ENCODE data around the gene C12orf54. TPM values are rescaled to one million over a fixed set of nuclear protein-coding genes. Genes with fewer than 3 reads are reported as not detected.
"Not testable (repeated sequence)": the region's sequence is repeated elsewhere in the genome, so short reads cannot be mapped to it uniquely, and the experiment has no call there.

The C12orf54 gene
- polyA plus RNA-seq, 1 donor, result not detected

DNA sequence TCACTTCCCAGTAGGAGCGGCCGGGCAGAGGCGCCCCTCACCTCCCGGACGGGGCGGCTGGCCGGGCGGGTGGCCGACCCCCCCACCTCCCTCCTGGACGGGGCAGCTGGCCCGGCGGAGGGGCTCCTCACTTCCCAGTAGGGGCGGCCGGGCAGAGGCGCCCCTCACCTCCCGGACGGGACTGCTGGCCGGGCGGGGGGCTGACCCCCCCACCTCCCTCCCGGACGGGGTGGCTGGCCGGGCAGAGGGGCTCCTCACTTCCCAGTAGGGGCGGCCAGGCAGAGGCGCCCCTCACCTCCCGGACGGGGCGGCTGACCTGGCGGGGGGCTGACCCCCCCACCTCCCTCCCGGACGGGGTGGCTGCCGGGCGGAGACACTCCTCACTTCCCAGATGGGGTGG lies 18.0 kb downstream of the C12orf54 start:
- H3K4me1 ChIP-seq (ENCODE audit: control insufficient read depth, insufficient read depth, low read length); H3K4me3 ChIP-seq (ENCODE audit: low read length); H3K36me3 ChIP-seq (ENCODE audit: control insufficient read depth, insufficient read depth, low read length); H3K27ac ChIP-seq (ENCODE audit: low read length); H3K27me3 ChIP-seq (ENCODE audit: control insufficient read depth, insufficient read depth, low read length); H3K9me3 ChIP-seq (ENCODE audit: control insufficient read depth, low read depth, low read length); DNase-seq: not testable (repeated sequence)
- WGBS (ENCODE audit: insufficient coverage, low lambda C conversion rate), result no CpG with 5 or more reads among the region's 32 CpGs

DNA sequence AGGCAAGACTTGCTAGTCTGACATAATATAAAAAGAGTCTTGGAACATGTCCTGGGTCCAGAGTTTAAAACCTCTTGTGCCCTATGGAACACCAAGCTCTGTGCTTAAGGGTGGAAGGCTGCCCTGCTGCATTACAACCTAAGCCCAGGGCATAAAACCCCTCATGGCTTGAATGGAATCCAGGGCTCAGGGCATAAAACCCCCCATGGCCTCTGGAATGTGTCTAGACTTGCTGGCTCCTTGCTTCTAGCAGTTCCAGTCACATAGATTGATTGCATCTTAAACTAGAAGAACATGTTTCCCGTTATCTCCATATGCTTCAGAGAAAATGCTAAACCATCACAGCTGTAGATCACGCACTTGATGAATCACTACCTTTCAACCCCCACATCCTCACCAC lies 24.5 kb downstream of the C12orf54 start:
- H3K27me3 ChIP-seq (ENCODE audit: control insufficient read depth, insufficient read depth, low read length); H3K4me3 ChIP-seq (ENCODE audit: low read length); DNase-seq; H3K36me3 ChIP-seq (ENCODE audit: control insufficient read depth, insufficient read depth, low read length); H3K4me1 ChIP-seq (ENCODE audit: control insufficient read depth, insufficient read depth, low read length); H3K27ac ChIP-seq (ENCODE audit: low read length); H3K9me3 ChIP-seq (ENCODE audit: control insufficient read depth, low read depth, low read length): not testable (repeated sequence)
- WGBS (ENCODE audit: insufficient coverage, low lambda C conversion rate), result no CpG with 5 or more reads among the region's 2 CpGs

DNA sequence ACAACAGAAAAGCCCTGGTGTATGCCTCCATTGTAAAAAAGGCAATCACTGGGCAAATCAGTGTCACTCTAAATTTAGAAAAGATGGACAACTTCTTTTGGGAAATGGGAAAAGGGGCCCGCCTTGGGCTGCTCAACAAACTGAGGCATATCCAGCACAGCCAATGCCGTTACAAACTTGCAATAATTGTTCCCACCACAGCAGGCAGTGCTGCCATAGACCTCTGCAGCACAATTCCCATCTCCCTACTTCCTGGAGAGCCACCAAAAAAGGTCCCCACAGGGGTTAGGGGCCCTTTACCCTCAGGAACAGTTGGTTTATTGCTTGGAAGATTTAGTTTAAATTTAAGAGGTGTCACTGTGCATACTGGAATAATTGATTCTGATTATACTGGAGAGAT lies 26.7 kb downstream of the C12orf54 start:
- H3K36me3 ChIP-seq (ENCODE audit: control insufficient read depth, insufficient read depth, low read length), result no peaks in the 10 kb centered on the region
- no peaks in the 10 kb centered on the region for H3K4me1 ChIP-seq (ENCODE audit: control insufficient read depth, insufficient read depth, low read length)
- no peak for DNase-seq
- no peak overlapping the region for H3K4me3 ChIP-seq (ENCODE audit: low read length)
- no CpG with 5 or more reads among the region's 2 CpGs for WGBS (ENCODE audit: insufficient coverage, low lambda C conversion rate)
- no peak overlapping the region for H3K27ac ChIP-seq (ENCODE audit: low read length)
- H3K27me3 ChIP-seq (ENCODE audit: control insufficient read depth, insufficient read depth, low read length), result no peaks in the 10 kb centered on the region
- no peaks in the 10 kb centered on the region for H3K9me3 ChIP-seq (ENCODE audit: control insufficient read depth, low read depth, low read length)

DNA sequence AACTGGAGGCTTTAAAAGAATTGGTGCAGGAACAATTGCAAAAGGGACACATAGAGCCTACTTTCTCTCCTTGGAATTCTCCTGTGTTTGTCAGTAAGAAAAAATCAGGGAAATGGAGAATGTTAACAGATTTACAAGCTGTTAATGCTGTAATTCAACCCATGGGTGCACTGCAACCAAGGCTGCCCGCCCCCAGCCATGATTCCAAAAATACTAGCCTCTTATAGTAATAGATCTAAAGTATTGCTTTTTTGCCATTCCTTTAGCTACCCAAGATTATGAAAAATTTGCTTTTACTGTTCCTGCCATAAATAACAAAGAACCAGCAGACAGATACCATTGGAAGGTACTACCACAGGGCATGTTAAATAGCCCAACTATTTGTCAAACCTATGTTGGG lies 27.8 kb downstream of the C12orf54 start:
- Histone ChIP-seq H3K27me3 (ENCODE audit: control insufficient read depth, insufficient read depth, low read length) (no peaks in the 10 kb centered on the region), H3K27ac (ENCODE audit: low read length) (no peak overlapping the region), H3K4me1 (ENCODE audit: control insufficient read depth, insufficient read depth, low read length) (no peaks in the 10 kb centered on the region), H3K9me3 (ENCODE audit: control insufficient read depth, low read depth, low read length) (no peaks in the 10 kb centered on the region), H3K4me3 (ENCODE audit: low read length) (no peak overlapping the region), H3K36me3 (ENCODE audit: control insufficient read depth, insufficient read depth, low read length) (no peaks in the 10 kb centered on the region)
- 20% methylated on average over 1 of the region's 1 CpG for WGBS (ENCODE audit: insufficient coverage, low lambda C conversion rate)
- no peak for DNase-seq

DNA sequence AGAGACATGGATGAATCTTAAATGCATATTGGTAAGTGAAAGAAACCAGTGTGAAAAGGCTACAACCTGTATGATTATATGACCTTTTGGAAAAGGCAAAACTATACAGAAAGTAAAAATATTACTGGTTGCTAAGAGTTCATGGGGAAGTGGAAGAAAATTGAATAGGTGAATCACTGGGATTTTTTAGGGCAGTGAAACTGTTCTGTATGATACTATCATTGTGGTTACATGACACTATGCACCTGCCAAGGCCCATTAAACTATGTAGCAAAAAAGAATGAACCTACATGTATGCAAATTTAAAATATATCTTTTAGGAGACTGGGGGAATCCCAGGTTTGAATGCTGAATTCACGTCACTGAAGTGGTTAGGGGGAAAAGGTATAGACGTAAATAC lies 30.6 kb downstream of the C12orf54 start:
- no peaks in the 10 kb centered on the region for H3K36me3 ChIP-seq (ENCODE audit: control insufficient read depth, insufficient read depth, low read length)
- H3K4me1 ChIP-seq (ENCODE audit: control insufficient read depth, insufficient read depth, low read length), result no peaks in the 10 kb centered on the region
- H3K4me3 ChIP-seq (ENCODE audit: low read length), result no peak overlapping the region
- no peak overlapping the region for H3K27ac ChIP-seq (ENCODE audit: low read length)
- no peaks in the 10 kb centered on the region for H3K9me3 ChIP-seq (ENCODE audit: control insufficient read depth, low read depth, low read length)
- WGBS (ENCODE audit: insufficient coverage, low lambda C conversion rate), result 100% methylated on average over 2 of the region's 2 CpGs
- no peak for DNase-seq
- no peaks in the 10 kb centered on the region for H3K27me3 ChIP-seq (ENCODE audit: control insufficient read depth, insufficient read depth, low read length)

DNA sequence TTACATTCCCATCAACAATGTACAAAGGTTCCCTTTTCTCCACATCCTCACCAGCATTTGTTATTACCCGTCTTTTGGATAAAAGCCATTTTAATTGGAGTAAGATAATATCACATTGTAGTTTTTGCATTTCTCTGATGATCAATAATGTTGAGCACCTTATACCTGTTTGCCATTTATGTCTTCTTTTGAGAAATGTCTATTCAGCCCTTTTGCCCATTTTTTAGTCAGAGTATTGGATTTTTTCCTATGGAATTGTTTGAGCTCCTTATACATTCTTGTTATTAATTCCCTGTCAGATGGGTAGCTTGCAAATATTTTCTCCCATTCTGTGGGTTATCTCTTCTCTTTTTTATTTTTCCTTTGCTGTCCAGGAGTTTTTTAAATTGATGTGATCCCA lies 32.4 kb downstream of the C12orf54 start:
- Histone ChIP-seq H3K9me3 (ENCODE audit: control insufficient read depth, low read depth, low read length) (no peaks in the 10 kb centered on the region), H3K27ac (ENCODE audit: low read length) (no peak overlapping the region), H3K4me1 (ENCODE audit: control insufficient read depth, insufficient read depth, low read length) (no peaks in the 10 kb centered on the region), H3K27me3 (ENCODE audit: control insufficient read depth, insufficient read depth, low read length) (no peaks in the 10 kb centered on the region), H3K36me3 (ENCODE audit: control insufficient read depth, insufficient read depth, low read length) (no peaks in the 10 kb centered on the region), H3K4me3 (ENCODE audit: low read length) (no peak overlapping the region)
- no peak for DNase-seq
- WGBS (ENCODE audit: insufficient coverage, low lambda C conversion rate), result no CpG with 5 or more reads among the region's 1 CpG

DNA sequence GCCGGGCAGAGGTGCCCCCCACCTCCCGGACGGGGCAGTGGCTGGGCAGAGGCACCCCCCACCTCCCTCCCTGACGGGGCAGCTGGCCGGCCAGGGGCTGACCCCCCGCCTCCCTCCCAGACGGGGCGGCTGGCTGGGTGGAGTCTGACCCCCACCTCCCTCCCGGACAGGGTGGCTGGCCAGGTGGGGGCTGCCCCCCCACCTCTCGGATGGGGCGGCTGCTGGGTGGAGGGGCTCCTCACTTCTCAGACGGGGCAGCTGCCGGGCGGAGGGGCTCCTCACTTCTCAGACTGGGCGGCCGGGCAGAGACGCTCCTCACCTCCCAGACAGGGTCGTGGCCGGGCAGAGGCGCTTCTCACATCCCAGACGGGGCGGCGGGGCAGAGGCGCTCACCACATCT lies 38.1 kb downstream of the C12orf54 start:
- H3K4me3 ChIP-seq (ENCODE audit: low read length); DNase-seq; H3K4me1 ChIP-seq (ENCODE audit: control insufficient read depth, insufficient read depth, low read length); H3K36me3 ChIP-seq (ENCODE audit: control insufficient read depth, insufficient read depth, low read length); H3K9me3 ChIP-seq (ENCODE audit: control insufficient read depth, low read depth, low read length); H3K27me3 ChIP-seq (ENCODE audit: control insufficient read depth, insufficient read depth, low read length); H3K27ac ChIP-seq (ENCODE audit: low read length): not testable (repeated sequence)
- WGBS (ENCODE audit: insufficient coverage, low lambda C conversion rate), result no CpG with 5 or more reads among the region's 24 CpGs

DNA sequence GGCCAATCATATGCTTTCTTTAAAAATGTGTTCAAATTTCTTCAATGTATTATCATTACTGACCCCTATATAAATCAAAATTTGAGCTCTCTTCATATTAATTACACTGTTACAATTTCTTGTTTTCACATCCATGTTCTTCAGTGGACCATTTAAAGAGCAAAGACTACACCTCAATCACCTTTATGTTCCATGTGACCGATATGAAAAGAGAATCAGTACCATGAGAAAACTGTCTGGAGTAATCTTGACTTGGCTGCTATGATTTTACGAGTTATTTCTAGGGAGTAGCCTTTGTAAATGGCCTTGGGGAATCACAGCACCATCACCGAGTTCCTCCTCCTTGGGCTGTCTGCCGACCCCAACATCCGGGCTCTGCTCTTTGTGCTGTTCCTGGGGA lies 43.0 kb downstream of the C12orf54 start, which contains the start of gene OR8S1:
TSS of gene OR8S1 (plus strand) at position 301 of the 400 bp plus-strand sequence. CDS start at position 301, 0 bp downstream.
- no peaks in the 10 kb centered on the region for H3K27me3 ChIP-seq (ENCODE audit: control insufficient read depth, insufficient read depth, low read length)
- H3K36me3 ChIP-seq (ENCODE audit: control insufficient read depth, insufficient read depth, low read length), result no peaks in the 10 kb centered on the region
- no peak for DNase-seq
- H3K27ac ChIP-seq (ENCODE audit: low read length), result no peak within 1 kb of the TSS
- WGBS (ENCODE audit: insufficient coverage, low lambda C conversion rate), result 100% methylated on average over 1 of the region's 5 CpGs
- no peaks in the 10 kb centered on the region for H3K4me1 ChIP-seq (ENCODE audit: control insufficient read depth, insufficient read depth, low read length)
- H3K4me3 ChIP-seq (ENCODE audit: low read length), result no peak within 1 kb of the TSS
- H3K9me3 ChIP-seq (ENCODE audit: control insufficient read depth, low read depth, low read length), result peaks cover 5% of the 10 kb centered on the region

DNA sequence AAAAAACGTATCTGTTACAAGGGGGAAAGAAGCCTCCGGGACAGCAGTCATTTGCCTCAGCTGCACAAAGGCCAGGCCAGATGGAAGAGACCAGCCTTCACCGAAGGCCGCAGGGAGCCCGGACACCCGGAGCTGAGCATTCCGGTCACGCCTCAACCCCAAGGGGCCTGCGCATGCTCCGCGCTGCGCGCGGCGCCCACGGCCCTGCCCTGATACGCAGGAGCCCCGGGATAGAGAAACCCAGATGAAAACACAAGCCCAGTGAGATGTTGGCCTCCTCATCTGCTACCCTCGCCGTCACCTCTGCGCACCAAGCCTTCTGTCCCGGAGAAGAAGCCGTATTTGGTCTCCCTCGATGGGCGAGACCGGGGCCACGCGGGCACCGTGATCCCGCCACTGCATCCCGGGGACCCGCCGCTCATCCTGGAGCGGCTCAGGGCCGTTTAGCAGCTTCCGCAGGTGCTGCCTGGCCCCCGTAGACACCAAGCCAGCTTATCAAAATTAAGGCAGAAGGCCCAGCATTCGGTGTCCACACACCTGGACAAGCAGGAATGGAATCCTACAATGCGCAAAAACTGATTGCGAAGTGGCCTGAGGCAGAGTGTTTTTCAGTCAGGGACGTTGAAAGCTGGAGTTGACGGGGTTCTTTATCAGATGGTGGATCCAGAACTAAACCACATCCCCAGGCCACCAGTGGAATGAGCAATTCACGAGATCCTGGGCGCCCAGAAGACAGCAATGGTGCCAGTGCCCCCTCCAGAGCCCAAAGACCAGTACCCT lies 45.8 kb downstream of the C12orf54 start:
- WGBS (ENCODE audit: insufficient coverage, low lambda C conversion rate), result 93% methylated on average over 3 of the region's 44 CpGs
- no peak for DNase-seq
- Histone ChIP-seq H3K27me3 (ENCODE audit: control insufficient read depth, insufficient read depth, low read length) (no peaks in the 10 kb centered on the region), H3K4me3 (ENCODE audit: low read length) (no peak overlapping the region), H3K9me3 (ENCODE audit: control insufficient read depth, low read depth, low read length) (peaks cover 5% of the 10 kb centered on the region), H3K36me3 (ENCODE audit: control insufficient read depth, insufficient read depth, low read length) (no peaks in the 10 kb centered on the region), H3K27ac (ENCODE audit: low read length) (no peak overlapping the region), H3K4me1 (ENCODE audit: control insufficient read depth, insufficient read depth, low read length) (no peaks in the 10 kb centered on the region)

DNA sequence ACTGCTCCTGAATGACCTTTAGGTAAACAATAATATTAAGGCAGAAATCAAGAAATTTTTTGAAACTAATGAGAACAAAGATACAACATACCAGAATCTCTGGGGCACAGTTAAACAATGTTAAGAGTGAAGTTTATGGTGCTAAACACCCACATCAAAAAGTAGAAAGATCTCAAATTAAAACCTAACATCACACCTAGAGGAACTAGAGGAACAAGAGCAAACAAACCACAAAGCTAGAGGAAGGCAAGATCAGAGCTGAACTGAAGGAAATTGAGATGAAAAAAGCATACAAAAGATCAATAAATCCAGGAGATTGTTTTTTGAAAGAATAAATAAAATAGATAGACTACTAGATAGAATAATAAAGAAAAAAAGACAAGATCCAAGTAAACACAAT lies 50.3 kb downstream of the C12orf54 start:
- H3K27ac ChIP-seq (ENCODE audit: low read length), result no peak overlapping the region
- H3K27me3 ChIP-seq (ENCODE audit: control insufficient read depth, insufficient read depth, low read length), result no peaks in the 10 kb centered on the region
- no peak overlapping the region for H3K4me3 ChIP-seq (ENCODE audit: low read length)
- no peaks in the 10 kb centered on the region for H3K36me3 ChIP-seq (ENCODE audit: control insufficient read depth, insufficient read depth, low read length)
- H3K9me3 ChIP-seq (ENCODE audit: control insufficient read depth, low read depth, low read length), result peaks cover 5% of the 10 kb centered on the region
- DNase-seq, result no peak
- H3K4me1 ChIP-seq (ENCODE audit: control insufficient read depth, insufficient read depth, low read length), result no peaks in the 10 kb centered on the region

DNA sequence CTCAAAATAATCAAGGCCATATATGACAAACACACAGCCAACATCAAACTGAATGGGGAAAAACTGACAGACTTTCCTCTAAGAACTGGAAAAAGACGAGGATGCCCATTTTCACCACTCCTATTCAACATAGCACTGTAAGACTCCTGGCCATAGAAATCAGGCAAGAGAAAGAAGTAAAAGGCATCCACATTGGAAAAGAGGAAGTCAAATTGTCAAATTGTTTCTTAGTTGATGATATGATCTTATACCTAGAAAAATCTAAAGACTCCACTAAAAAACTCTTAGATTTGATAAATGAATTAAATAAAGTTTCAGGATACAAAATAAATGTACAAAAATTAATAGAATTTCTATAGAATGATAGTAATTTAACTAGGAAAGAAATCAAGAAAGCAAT lies 54.3 kb downstream of the C12orf54 start:
- no CpG with 5 or more reads among the region's 1 CpG for WGBS (ENCODE audit: insufficient coverage, low lambda C conversion rate)
- Histone ChIP-seq H3K4me3 (ENCODE audit: low read length) (no peak overlapping the region), H3K27me3 (ENCODE audit: control insufficient read depth, insufficient read depth, low read length) (no peaks in the 10 kb centered on the region), H3K27ac (ENCODE audit: low read length) (no peak overlapping the region), H3K9me3 (ENCODE audit: control insufficient read depth, low read depth, low read length) (no peaks in the 10 kb centered on the region), H3K4me1 (ENCODE audit: control insufficient read depth, insufficient read depth, low read length) (no peaks in the 10 kb centered on the region), H3K36me3 (ENCODE audit: control insufficient read depth, insufficient read depth, low read length) (no peaks in the 10 kb centered on the region)
- no peak for DNase-seq
